A549 treated with Mapracorat at 1 μM for 4 hours (cell line): ENCODE results near the gene CFAP70. TPM values are rescaled to one million over a fixed set of nuclear protein-coding genes. Genes with fewer than 3 reads are reported as not detected.

Experiments used
- total RNA-seq: library from RNA; stranded (reverse); fragments of 200-300 nt; extraction: Qiagen RNA extraction; gene quantifications from 5 replicates; pipeline ENCODE4 v1.2.3, GENCODE V29; 2022

Gene CFAP70
- total RNA-seq, result 0.07 to 0.22 TPM (median 0.13 TPM) in 5 replicates

DNA sequence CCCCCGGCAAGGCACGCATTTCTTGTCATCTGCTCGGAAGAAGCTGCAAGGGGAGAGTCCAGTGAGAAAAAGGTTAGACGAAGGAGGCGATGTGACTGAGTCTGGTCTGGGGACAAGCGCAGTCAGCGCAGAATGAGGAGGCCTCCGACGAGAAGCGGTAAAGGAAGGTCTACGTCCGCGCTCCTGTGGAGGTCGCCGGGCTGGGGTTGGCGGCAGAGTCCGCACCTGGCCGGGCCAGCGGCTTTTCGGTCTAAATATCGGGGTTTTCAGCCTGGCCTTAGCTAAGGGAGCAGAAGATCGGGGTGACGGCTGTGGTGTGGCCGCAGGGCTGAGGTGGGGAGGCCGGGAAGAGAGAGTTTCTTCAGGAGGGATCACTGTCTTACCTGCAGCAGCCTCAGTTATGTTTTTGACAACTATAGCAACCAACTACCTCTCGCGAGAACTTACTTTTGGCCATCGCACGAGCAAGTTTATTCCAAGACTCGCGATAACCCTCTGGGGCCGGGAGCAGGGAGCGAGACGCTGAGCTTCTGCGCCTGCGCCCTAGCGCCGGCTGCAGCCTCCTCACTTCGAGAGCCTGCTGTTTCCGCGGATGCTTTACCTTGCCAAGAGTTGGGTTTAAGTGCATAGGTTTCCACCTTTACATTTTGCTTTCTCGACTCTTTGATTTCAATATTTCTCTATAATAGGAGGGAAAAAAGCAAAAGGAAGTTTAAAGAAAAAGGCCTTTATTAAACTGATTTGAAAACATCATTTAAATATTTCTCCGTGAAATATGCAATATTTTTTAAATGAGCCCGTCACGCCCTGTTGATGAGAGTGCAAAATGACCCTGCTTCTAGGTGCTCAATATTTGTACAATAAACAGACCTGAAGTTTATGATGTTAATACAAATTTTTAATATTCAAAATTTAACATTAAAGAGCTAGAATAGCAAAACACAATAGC lies at the start of gene CFAP70:
TSS of gene CFAP70 (minus strand) at position 534 of the 949 bp plus-strand sequence. CDS start 4,068 bp downstream, outside the sequence.

DNA sequence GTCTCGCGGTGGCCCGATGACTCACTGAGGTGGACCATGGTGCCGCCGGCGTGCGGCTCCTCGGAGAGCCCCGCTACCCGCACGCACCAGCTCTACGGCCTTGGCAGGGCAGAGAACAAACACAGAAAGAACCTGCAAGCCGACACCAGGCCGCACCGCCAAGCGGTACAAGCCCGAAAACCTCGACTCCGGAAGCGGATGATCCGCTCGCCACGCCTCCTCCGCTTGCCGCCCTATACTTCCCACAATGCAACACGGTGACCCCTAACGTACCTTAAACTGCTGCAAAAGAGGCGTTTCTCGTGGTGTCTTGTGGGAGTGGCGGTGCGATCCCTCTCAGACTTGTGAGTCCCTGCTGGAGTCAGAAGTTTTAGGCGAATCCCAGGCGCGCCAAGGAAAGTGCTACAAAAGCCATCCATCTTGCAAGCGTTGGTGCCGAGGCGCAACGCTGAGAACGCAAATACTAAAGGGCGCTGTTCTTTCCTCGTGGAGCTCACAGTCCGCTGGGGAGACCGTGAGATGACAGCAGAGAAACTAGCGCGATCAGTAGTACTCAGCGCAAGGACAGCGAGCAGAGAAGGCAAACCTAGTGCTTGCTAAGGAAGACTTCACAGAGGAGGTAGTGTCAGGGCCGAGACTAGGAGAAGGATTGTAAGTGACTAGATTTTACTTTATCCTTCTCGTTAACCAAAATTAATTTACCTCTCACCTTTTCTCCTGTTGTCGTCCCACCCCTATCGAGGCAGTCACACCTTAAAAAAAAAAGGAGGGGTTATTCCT lies 106.0 kb downstream of the CFAP70 start, which contains the start of gene MRPS16:
TSS of gene MRPS16 (minus strand) at position 200 of the 780 bp plus-strand sequence. CDS start at position 38, 162 bp downstream.

DNA sequence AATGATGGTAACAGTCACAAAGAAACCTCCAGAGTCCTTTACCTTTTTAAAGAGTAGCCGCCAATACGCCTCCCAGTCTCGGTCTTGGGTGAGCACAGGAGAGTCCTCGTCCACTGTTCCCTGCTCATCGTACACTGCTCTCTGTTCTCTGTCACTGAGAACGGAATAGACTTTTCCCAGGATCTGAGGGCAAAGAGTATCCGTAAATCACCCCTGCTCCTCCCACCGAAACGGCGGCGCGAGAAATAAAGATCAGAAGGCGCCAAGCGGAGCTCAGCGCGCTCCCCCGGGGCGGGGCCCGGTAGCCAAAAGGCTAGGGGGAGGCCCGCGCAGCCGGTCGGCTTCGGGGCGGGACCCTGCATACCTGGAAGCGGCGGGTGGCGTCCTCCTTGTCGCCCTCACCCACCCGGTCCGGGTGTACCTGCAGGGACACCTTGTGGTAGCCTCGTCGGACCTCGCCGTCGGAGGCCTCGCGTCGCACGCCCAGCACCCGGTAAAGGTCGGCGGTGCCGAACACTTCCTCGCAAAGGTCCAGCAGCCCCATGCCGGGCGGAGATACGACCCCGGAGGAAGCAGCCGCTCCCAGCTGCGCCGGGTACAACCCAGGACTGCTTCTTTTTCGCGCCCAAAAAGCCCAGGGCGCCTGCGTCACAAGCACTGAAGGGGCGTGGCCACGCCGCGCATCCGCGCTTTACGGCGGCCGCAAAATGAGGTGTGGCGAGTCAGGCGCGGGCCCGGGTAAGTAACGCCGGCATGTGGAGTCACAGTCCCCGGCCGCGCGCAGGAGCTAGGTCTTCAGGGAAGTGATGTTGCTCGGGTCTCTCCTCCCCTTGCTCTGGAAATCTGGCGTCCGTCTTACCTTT lies 111.8 kb downstream of the CFAP70 start, which contains the start of gene DNAJC9:
TSS of gene DNAJC9 (minus strand) at position 610 of the 863 bp plus-strand sequence. CDS start at position 544, 66 bp downstream.

Other genes with a start within 250 kb of the CFAP70 start
- gene NUDT13, start 248.4 kb downstream of the CFAP70 start, total RNA-seq, result 2.2 to 4.0 TPM (median 3.3 TPM) in 5 replicates
- 22.7 to 29.0 TPM (median 26.1 TPM) in 5 replicates for gene ECD, start 190.9 kb downstream of the CFAP70 start, total RNA-seq
- gene FAM149B1, start 190.7 kb downstream of the CFAP70 start, total RNA-seq, result 6.3 to 8.4 TPM (median 7.2 TPM) in 5 replicates
- gene DNAJC9, start 111.6 kb downstream of the CFAP70 start, total RNA-seq, result 50.2 to 51.9 TPM (median 50.7 TPM) in 5 replicates
- 137 to 186 TPM (median 171 TPM) in 5 replicates for gene MRPS16, start 106.2 kb downstream of the CFAP70 start, total RNA-seq
- 107 to 114 TPM (median 113 TPM) in 5 replicates for gene ANXA7, start 55.2 kb upstream of the CFAP70 start, total RNA-seq
- gene MSS51, start 74.7 kb upstream of the CFAP70 start, total RNA-seq, result 0.36 to 0.80 TPM (median 0.38 TPM) in 5 replicates
- gene PPP3CB, start 137.2 kb upstream of the CFAP70 start, total RNA-seq, result 15.1 to 17.5 TPM (median 16.3 TPM) in 5 replicates
- gene USP54, start 232.5 kb upstream of the CFAP70 start, total RNA-seq, result 7.9 to 13.2 TPM (median 11.5 TPM) in 5 replicates